Anterior cingulate cortex (tissue), 58 donors: Measurements from ENCODE around the gene FLNC.

Experiments used
- DNase-seq, 58 donors: peaks; one replicate each; lab custom pipeline; 2025; lab: John Stamatoyannopoulos, UW

The FLNC gene

DNA sequence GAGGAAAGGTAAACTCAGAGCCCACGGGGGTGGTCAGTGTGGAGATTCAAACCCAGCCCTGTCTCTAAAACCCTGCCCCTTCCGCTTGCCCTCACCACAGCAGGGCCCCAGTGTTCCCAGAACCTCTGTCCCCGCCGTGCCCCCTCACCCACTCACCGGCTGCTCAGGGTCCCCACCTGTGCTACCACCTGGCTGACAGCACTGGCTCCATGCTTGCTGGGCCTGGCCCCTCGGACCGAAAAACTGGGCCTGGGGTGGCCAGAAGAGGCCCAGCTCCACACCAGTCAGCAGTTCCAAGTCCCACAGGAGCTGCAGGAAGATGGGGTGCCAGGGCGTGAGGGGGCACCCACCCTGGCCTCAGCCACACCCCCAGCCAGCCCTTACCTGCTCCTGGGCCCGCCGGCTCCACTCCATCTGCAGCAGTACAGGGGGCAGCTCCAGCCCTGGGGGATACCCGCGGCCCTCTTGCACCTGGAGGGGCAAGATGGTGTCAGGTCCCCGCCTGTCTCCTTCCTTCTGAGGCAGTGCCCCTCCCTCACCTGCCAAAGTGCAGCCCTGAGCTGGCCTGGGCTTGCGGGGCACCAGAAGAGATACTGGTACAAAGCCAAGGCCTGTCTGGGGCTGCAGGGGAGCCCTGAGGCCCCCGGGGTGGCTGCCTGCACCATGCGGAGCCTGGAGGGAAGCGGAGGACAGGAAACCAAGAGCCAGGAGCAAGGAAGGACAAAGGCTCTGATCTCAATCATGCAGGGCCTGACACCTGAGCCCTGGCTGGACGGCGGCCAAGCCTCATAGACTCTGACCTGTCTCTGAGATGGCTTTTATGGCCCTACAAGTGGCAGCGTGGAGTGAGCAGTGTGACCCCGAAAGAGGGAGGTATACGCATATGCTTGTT, 44.2 kb downstream of the FLNC start:
- no peak for DNase-seq

DNA sequence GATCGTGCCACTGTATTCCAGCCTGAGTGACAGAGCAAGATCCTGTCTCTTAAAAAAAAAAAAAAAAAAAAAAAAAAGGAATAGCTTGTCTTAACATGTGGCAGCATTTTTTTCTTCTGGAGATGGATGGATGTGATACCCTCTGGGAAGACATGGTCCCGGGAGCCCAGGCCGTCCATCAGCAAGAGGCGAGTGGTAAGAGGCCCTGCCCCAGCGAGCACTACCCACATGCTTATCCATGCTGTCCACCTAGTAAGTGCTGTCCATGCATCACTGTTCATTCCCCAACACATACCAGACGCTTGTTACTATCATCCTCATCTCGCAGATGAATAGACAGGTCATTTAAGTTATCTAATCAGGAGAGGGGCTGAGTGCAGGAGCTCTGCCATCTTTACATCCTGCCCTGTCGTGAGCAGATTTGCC, 45.3 kb downstream of the FLNC start:
- no peak for DNase-seq

DNA sequence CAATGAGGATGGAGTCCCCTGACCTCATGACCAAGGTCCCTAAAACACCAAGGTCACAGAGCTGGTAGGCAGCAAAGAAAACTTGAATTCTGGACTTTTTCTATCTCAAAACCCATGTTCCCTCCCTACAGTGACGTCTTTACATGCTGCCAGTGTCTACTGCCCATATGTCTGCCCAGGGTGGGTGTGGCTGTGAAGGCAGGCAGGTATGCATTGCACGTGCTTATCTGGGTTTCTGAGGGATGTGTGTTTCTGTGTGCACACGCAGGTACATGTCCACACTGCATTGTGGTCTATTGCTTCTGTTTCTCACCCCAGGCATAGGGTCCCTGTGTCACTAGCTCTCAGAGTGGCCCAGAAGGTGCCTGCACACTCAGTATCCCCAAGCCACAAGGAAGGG, 45.9 kb downstream of the FLNC start:
- no peak for DNase-seq

DNA sequence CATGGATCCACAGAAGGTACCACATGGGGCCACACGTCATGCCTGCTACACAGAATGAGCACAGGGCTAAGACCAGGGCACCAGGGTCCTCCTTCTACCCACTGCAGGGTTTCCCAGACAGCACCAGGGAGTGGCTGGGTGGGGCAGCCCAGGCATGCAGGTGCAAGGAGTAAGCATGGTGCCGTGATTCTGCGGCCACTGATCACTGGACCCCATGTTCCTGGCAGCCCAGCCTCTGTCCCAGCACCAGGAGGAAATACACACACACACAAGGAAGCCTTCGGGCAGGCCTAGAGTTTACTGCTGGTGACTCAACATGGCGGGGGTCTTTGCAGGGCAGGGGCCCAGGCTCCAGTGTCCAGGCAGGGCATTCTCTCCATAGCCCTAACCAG, 46.4 kb downstream of the FLNC start:
- DNase-seq: no peak

DNA sequence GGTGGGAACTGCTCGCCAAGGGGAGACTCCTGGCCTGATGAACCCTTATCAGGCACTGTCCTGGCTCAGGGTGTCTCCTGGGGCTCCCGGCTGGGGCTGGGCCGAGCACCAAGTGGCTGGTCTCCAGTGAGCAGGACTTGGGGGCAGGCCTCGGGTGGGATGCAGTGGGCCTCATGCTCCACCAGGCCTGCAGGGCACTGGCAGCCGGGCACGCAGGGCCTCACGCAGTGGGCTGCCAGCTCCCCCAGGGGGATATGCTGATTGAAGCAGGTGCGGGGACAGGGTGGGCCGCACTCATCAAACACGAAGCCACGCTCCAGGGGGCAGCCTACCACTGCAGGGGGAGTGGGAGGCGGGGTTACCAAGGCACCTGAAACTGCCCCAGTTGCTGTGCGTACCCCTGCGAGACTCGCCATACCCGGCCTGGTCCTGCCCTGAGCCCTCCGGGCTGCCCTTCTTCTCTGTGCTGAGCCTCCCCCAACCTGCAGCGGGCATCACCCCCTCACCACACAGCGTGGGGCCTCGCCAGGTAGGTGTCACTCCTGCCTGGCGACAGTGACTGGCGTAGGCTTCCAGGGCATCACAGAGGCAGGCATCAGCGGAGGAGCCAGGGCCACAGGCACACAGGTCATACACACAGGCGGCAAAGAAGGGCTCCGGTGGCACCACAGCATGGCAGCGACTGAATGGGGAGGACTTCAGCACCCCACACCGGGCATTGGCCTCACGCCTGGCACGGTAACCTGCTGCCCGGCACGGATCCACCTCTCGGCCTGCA, 47.0 kb downstream of the FLNC start:
- DNase-seq: no peak

DNA sequence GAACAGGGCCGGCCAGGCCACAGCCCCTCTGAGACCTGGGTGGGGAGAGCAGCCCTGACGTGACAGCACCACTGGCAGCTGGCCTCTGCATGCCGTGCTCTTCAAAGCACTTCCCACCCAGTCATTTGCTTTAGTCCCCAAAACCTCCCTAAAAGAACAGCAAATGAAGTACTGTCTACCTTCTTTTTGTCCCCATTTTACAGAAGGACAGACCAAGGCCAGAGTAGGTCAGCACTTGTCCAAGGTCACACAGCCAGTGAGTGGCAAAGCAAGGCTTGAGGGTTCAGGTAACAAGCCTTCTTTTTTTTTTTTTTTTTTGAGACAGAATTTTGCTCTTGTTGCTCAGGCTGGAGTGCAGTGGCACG, 47.5 kb downstream of the FLNC start:
- DNase-seq: no peak

DNA sequence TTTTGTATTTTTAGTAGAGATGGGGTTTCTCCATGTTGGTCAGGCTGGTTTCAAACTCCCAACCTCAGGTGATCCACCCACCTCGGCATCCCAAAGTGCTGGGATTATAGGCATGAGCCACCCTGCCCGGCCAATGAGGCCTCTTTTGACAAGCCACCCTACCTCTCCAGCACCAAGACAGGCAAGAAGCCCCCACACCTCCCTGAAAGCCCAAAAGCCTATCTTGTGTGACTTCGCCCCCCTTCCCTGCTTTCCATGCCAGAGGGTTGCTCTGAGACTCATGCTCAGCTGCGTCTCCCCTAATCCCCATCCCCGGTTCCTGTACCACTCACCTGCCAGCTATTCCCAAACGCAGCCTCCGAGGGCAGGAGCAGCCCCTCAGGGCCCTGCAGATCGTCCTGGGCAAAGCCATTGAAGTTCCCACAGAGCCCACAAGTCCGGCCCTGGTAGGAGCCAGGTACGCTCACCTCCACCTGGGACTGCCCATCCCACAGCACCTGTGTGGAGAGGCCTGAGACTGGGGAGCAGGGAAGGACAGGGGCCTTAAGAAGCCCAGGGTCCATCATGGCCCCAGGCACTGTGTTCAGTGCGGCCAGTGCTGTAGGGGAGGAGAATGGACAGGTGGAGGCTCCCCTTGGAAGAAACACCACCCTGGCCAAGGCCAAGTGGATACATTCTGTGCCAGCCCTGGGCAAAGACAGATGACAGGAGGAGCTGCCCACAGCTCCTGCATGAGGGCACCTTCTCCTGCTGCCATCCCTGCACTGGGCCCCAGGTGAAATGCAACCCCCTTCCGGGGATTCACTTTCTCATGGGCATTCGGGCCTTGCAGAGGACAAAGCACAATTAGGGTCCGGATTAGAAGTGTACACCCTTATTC, 48.3 kb downstream of the FLNC start:
- no peak for DNase-seq

DNA sequence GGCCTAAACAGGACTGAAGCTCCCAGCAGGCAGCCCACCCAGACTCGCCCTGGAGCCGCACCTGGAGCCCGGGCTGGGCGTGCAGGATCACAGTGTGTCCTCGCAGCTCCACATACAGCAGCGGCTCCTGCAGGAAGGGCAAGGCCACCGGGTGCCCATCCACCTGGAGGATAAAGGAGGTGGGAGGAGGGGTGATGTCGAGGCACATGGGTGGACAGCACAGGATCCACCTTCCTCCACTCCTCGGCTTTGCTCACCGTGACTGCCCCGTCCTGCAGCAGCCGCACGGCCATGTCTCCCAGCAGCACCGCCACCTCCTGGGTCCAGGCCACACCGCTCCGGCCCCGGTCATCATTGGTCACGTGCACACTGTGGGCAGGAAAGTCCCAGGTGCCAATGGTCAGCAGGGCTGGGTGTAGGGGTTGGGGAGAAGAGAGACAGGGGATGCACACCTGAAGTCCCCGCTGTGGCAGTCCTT, 49.3 kb downstream of the FLNC start:
- DNase-seq: no peak

DNA sequence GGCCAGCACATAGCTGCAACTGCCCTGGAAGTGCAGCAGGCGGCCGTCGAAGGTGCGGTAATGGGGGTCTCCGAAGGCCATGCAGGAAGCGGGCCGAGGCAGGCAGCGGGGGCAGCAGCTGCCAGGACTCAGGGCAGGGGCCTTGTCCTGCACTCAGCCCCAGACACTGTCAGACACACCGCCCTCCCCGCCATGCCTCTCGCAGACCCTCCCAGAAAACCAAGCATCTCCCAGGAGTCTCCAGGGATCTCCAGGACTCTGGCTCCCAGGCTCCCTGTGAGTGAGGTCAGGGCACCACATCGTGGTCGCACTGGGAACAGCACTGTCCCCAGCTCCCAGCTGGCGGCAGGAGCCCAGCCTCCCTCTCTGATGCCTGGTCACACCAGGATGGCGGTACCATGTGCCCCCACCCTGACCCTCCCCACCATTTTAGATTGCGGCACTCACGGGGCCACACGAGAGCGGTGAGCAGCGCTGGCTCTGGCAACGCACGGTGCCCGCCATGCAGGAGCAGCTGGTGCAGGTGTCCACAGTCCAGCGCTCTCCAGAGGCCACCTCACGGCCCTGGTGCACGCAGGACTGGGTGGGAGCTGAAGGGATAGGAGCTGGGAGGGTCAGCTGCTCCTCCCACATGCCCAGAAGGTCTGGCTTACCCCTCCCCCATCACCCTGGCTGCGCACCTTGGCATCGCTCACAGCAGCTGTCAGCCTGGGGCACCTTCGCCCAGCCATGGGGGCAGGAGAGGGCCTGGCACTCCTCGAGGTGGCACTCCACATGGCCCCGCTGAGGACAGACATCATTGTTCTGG, 49.9 kb downstream of the FLNC start:
- peak in 53 of 58 donors; percentile 10 to 79 (median 55) for DNase-seq

DNA sequence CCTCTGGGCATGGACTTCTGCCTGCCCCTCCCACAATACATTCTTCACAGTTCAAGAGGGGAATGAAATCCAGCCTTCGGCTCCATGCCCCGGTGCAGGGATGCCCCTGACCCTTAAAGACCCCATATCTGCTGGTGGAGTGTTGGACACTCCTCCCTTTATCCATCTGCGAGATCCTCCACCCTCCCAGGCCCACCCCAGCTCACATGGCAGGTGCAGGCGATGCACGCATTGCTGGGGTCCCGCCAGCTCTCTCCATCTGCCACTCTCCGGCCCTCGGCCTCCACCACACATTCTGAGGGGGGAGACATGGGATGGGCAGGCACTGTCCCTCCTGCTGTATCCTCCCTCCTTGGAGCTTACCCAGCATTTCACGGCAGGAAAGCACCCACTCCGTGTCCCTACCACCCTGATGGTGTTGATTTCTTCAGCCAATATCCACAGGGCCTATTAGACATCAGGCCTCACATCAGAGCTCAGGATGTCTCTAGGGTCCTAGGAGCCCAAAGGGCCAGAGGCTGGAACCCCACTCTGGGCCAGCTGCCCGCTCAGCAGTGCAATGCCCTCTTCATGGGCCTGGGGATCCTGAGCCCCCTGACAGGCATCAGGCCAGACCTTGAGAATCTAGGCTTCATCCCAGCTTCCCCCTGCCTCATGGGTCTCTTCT, 50.7 kb downstream of the FLNC start:
- no peak for DNase-seq

DNA sequence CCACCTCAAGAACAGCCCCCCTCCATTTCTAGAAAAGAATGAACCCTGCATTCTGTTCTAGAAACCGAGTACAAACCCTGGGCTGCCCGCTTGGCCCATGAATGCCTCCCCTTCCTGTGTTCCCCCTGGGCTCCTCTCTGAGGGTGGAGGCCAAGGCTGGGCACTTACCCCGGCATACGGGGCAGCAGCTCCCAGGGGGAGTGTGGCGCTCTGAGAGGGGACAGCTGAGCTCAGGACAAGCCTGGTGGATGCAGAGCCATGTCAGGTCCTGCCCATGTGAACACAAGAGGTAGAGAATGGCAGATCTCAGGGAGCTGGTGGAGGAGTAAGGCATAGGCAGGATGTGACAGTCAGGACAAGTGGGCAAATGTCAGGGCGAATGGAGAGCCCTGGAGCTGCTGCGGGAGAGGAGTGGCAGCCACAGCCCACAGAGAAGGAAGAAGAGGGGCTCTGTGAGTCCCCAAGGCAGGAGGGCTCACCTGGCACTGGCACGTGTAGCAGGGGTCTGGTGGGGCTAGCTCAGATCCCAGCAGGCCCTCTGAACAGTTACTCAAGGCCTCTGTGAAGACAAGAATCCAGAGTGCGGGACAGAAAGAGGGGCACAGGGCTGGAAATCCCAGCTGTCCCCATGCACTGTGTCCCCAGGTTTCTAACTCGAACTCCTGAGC, 51.4 kb downstream of the FLNC start:
- no peak for DNase-seq

DNA sequence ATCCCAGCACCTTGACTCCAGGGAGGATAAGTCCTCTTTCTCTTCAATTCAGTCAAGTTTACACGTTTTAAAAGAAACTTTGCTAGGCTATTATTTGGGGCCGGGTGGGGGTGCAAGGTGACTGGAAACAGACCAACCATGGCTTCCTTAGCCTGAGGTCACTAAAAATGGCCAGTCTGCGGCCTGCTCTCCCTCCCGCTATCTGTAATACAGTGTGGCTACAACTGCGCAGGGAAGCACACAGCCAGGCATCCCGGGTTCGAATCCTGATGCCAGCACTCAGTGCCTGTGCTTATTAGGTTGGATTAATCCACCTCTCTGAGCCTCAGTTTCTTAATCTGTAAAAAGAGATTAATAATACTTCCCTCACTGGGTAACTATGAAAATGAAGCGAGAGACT, 51.9 kb downstream of the FLNC start:
- no peak for DNase-seq

DNA sequence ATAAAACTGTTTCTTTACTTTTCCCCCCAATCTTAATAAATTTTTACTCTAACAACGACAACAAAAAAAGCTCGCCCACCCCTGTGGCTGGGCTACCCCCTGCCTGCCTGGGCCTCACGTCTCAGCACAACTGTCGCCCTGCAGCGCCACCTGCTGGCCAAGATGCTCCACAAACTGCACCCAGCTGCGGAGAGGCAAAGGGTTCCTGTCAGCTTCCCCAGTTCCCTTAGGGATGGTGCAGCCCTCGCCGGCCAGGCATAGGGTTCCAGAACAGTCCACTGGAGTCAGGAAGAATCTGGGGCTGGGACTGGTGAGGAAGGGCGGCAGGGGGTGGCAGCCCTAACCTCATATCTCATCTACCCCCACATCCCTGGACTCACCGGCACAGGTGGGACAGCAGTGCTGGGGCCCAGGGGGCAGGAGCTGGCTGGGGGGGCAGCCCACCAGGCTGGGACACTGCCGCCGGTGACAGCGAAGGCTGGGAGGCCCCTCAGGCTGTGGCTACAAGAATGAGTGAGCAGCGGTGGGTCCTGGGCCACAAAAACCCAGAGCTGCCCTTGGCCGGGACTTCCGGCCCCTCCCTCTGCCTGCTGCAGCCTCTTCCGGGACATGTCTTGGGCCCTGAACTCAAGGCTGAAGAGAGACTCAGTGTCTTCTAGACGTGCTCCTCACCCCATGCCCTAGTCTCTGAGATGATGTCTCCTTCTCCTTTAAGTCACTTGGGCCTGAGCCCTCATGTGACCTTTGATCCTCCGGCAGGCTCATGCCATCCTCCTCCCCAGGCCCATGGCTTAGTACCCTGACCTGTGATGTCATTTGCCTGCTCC, 53.6 kb downstream of the FLNC start:
- DNase-seq: peak in 56 of 58 donors; percentile 9 to 88 (median 49)

DNA sequence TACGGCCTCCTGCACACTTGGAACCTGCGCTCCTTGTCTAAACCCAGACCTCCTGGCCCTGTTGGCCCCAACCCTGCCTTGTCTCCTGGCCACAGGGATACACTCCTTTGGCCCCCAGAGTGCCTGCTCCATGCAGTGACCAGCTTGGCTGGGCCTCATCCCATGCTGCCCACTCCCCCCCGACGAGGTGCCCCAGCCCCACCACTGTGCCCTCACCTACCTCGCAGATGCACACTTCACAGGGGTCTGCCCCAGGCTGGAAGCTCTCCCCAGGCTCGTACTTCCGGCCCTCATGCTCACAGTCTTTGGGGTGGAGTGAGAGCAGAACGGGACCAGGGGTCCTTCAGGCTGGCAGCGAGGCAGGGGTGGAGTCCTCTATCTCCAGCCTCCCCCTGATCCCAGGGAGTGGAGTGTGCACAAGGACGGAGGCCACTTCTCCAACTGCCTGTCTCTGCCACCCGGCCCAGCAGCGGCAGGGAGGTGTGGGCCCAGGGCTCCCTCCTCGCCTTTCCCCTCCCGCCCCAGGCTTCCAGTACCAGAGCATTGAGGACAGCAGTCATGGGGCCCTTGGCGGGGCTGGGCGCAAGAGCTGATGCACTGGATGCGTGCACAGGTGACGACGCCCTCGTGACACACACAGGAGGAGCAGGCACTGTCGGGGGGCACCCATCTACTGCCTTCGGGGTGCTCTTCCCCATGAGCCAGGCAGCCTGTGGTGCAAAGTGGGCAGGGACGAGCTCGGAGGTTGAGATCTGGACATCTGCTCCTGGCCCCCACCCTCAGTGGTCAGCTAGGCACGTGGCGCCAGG, 54.6 kb downstream of the FLNC start:
- no peak for DNase-seq

DNA sequence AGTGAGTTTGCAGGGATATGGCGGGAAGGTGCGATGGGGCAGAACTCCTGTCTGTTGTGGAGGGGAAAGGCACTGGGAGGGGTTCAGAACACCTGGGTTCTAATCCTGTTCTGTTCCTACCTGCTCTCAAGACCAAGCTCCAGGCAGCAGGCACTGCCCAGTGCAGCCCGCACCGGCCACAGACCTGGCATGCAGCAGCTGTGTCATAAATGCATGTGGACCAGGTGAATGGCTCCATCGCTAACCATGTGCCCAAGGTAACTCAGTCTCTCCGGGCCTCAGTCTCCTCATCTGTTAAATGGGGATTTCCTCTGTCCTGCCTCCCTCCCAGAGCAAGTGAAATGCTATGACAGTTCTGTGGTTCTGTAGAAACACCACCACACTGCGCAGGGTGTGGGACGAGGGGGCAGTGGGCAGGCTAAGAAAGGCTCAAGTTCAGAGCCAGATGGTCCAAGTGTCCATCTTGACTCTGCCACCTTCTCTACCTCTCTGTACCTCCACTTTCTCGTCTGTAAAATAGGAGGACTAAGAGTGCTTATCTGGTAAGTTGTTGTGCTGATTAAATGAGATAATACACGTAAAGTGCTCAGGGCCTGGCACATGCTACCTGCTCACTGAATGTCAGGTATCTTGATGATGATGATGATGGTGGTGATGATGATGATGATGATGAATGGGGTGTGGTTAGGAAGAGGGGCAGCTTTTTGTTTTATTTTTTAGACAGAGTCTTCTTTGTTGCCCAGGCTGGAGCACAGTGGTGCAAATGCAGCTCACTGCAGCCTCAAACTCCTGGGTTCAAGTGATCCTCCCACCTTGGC, 55.4 kb downstream of the FLNC start:
- no peak for DNase-seq
